Measurements from ENCODE around the gene BCAS1.
A peak's percentile ranks its signal among the peaks of the same experiment; 100 is the strongest.

Gene BCAS1

GRCh38 chr20:53954723-53955658 is 115.4 kb downstream of the BCAS1 start:
- TF ChIP-seq, protein P1, sequence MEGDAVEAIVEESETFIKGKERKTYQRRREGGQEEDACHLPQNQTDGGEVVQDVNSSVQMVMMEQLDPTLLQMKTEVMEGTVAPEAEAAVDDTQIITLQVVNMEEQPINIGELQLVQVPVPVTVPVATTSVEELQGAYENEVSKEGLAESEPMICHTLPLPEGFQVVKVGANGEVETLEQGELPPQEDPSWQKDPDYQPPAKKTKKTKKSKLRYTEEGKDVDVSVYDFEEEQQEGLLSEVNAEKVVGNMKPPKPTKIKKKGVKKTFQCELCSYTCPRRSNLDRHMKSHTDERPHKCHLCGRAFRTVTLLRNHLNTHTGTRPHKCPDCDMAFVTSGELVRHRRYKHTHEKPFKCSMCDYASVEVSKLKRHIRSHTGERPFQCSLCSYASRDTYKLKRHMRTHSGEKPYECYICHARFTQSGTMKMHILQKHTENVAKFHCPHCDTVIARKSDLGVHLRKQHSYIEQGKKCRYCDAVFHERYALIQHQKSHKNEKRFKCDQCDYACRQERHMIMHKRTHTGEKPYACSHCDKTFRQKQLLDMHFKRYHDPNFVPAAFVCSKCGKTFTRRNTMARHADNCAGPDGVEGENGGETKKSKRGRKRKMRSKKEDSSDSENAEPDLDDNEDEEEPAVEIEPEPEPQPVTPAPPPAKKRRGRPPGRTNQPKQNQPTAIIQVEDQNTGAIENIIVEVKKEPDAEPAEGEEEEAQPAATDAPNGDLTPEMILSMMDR (conservative IDR thresholded peaks at IDR 0.05; ENCODE audit: low read depth, low read length) = no peak
- H3K4me3 ChIP-seq (ENCODE audit: low read depth, low read length) = no peak overlapping the region
- no peak for DNase-seq (ENCODE audit: low read depth)

GRCh38 chr20:53952528-53953096 is 117.8 kb downstream of the BCAS1 start:
- no peak overlapping the region for H3K4me3 ChIP-seq (ENCODE audit: low read depth, low read length)
- TF ChIP-seq, protein P1 (conservative IDR thresholded peaks at IDR 0.05; ENCODE audit: low read depth, low read length) = no peak
- no peak for DNase-seq (ENCODE audit: low read depth)

- H3K4me3 ChIP-seq (ENCODE audit: low read depth, low read length) = no peak overlapping the region
- no peak for DNase-seq (ENCODE audit: low read depth)
- TF ChIP-seq, protein P1 (conservative IDR thresholded peaks at IDR 0.05; ENCODE audit: low read depth, low read length) = no peak
Observed at GRCh38 chr20:53950578-53950977, 119.8 kb downstream of the BCAS1 start.

DNA sequence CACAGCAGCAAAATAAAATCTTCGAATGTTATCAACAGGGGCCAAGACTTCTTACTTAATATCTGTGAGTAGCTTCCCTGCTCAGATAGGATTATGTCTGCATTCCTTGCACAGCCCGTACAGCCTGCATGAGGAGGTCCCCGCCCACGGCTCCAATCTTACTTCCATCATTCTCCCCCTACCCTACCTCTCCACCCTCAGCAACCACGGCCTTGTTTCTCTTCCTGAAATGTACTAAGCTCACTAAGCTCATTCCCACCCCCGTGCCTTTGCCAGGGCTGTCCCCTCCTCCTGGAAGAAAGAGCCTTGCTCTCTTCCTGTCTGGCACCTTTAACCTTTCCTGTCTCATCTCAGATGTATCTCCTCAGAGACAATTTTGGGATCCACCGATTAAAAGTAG is 120.4 kb downstream of the BCAS1 start:
- TF ChIP-seq, protein P1 (conservative IDR thresholded peaks at IDR 0.05; ENCODE audit: low read depth, low read length) = no peak
- DNase-seq (ENCODE audit: low read depth) = peak; percentile 37
- H3K4me3 ChIP-seq (ENCODE audit: low read depth, low read length) = no peak overlapping the region

DNA sequence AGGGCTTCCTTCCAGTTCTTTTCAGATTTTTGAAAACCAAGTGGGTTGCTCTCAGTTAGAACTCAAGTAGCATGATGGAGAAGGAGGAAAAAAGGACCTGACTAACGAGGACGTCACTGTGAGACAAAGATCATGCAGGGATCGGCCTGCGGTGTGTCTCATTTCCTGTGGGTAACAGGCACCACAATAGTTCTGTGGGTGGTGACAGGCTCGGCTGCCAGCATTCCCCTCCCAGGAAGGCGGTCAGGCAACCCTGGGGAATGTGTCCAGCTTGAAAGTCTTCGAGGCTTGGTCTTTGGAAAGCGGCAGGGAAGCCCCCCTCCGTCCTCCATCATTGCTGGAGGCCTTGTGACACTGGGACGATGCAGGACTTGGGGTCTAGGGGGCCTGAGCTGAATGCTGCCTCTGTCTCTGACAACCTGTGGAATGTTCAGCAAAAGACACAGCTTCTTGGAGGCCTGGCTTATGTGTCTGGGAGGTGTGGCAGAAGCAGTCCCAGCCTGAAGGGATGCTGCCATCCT is 121.0 kb downstream of the BCAS1 start:
- peak; percentile 82 for DNase-seq (ENCODE audit: low read depth)
- TF ChIP-seq, protein P1 (conservative IDR thresholded peaks at IDR 0.05; ENCODE audit: low read depth, low read length) = no peak
- no peak overlapping the region for H3K4me3 ChIP-seq (ENCODE audit: low read depth, low read length)

GRCh38 chr20:53948383-53949318 is 121.7 kb downstream of the BCAS1 start:
- TF ChIP-seq, protein P1 (conservative IDR thresholded peaks at IDR 0.05; ENCODE audit: low read depth, low read length) = no peak
- H3K4me3 ChIP-seq (ENCODE audit: low read depth, low read length) = no peak overlapping the region
- no peak for DNase-seq (ENCODE audit: low read depth)
